ENCODE results near the gene CLIP4.

DNA sequence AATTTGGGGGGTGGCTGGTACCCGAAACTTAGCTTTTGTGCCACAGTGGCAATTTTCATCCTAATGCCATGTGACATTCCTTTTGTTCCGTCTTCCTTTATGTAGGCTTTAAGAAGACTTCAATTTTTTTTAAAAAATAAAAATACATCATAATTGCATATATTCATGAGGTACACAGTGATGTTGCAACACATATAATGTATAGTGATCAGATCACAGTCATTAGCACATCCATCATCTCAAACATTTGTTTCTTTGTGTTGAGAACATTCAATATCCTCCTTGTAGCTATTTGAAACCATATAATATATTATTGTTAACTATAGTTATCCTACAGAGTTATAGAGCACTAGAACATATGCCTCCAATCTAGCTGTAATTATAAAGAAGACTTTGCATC is 6.0 kb upstream of the CLIP4 start:
- TF ChIP-seq POLR2A (IDR thresholded peaks at IDR 0.05) = no peak
- TF ChIP-seq, protein P1, sequence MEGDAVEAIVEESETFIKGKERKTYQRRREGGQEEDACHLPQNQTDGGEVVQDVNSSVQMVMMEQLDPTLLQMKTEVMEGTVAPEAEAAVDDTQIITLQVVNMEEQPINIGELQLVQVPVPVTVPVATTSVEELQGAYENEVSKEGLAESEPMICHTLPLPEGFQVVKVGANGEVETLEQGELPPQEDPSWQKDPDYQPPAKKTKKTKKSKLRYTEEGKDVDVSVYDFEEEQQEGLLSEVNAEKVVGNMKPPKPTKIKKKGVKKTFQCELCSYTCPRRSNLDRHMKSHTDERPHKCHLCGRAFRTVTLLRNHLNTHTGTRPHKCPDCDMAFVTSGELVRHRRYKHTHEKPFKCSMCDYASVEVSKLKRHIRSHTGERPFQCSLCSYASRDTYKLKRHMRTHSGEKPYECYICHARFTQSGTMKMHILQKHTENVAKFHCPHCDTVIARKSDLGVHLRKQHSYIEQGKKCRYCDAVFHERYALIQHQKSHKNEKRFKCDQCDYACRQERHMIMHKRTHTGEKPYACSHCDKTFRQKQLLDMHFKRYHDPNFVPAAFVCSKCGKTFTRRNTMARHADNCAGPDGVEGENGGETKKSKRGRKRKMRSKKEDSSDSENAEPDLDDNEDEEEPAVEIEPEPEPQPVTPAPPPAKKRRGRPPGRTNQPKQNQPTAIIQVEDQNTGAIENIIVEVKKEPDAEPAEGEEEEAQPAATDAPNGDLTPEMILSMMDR (IDR thresholded peaks at IDR 0.05) = no peak
- no peak for TF ChIP-seq POLR2AphosphoS5 (IDR thresholded peaks at IDR 0.05)
- TF ChIP-seq EP300 (IDR thresholded peaks at IDR 0.05; ENCODE audit: low read depth) = no peak

Data from transverse colon (tissue), 4 donors.